ENCODE measurements around the gene AK9.

DNA sequence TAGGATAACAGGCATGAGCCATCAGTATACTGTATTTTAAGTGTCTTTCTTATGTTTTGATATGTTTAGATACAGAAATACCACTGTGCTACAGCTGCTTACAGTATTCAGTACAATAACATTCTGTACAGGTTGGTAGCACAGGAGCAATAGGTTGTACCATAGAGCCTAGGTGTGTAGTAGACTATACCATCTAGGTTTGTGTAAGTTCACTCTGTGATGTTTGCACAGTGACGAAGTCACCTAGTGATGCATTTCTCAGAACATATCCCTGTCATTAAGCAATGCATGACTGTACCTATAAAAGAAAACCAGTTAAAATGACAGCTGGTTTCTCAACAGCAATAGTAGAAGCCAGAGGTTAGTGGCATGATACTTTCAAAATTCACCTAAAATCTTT lies 204.9 kb downstream of the AK9 start:
- TF ChIP-seq, protein P1, sequence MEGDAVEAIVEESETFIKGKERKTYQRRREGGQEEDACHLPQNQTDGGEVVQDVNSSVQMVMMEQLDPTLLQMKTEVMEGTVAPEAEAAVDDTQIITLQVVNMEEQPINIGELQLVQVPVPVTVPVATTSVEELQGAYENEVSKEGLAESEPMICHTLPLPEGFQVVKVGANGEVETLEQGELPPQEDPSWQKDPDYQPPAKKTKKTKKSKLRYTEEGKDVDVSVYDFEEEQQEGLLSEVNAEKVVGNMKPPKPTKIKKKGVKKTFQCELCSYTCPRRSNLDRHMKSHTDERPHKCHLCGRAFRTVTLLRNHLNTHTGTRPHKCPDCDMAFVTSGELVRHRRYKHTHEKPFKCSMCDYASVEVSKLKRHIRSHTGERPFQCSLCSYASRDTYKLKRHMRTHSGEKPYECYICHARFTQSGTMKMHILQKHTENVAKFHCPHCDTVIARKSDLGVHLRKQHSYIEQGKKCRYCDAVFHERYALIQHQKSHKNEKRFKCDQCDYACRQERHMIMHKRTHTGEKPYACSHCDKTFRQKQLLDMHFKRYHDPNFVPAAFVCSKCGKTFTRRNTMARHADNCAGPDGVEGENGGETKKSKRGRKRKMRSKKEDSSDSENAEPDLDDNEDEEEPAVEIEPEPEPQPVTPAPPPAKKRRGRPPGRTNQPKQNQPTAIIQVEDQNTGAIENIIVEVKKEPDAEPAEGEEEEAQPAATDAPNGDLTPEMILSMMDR (IDR thresholded peaks at IDR 0.05): no peak
- TF ChIP-seq POLR2A (IDR thresholded peaks at IDR 0.05) (no peak), EP300 (IDR thresholded peaks at IDR 0.05) (no peak)
